Epithelial cell of proximal tubule (primary cell): ENCODE results near the gene CTRB1. TPM values are rescaled to one million over a fixed set of nuclear protein-coding genes. Genes with fewer than 3 reads are reported as not detected.
"Not testable (repeated sequence)": the region's sequence is repeated elsewhere in the genome, so short reads cannot be mapped to it uniquely, and the experiment has no call there.

ENCODE experiments used
- DNase-seq: peaks from one replicate; pipeline ENCODE4 v3.0.0-alpha.2; 2011; ENCODE audit warnings: low read depth
- H3K4me3 ChIP-seq: 2 replicates; pipeline ENCODE4 v1.5.1; 2011; ENCODE audit warnings: low read depth, mild to moderate bottlenecking, low read length
- CTCF ChIP-seq: conservative IDR thresholded peaks from 2 replicates; pipeline ENCODE4 v1.5.1; 2012; ENCODE audit warnings: low read depth, mild to moderate bottlenecking, low read length
- total RNA-seq: library from RNA; depleted of rRNA; stranded (reverse); fragments of >200 nt; gene quantifications from 2 replicates; pipeline ENCODE4 v1.2.3, GENCODE V29; 2015

The CTRB1 gene
- total RNA-seq, 1 donor from 2014 or later: not detected

- DNase-seq: no peak
- H3K4me3 ChIP-seq: no peak overlapping the region
- no peak for TF ChIP-seq CTCF
Observed at GRCh38 chr16:75272097-75272551, 53.3 kb downstream of the CTRB1 start.

DNA sequence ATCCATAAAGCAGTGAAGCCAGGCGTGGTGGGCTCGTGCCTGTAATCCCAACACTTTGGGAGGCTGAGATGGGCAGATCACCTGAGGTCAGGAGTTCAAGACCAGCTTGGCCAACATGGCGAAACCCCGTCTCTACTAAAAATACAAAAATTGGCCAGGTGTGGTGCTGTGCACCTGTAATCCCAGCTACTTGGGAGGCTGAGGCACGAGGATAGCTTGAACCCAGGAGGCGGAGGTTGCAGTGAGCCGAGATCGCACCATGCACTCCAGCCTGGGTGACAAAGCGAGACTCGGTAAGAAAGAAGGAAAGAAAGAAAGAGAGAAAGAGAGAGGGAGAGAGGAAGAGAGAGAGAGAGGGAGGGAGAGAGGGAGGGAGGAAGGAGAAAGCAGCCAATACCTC, 53.8 kb downstream of the CTRB1 start:
- not testable (repeated sequence) for DNase-seq, H3K4me3 ChIP-seq

GRCh38 chr16:75273054-75273925, 54.5 kb downstream of the CTRB1 start:
- DNase-seq: no peak
- no peak for TF ChIP-seq CTCF
- H3K4me3 ChIP-seq: no peak overlapping the region

Other genes starting within 250 kb of the CTRB1 start
- gene WDR59, start 233.9 kb upstream of the CTRB1 start, total RNA-seq: 14.6 and 16.3 TPM in 2 replicates
- gene ZNRF1, start 220.0 kb upstream of the CTRB1 start, total RNA-seq: 26.0 and 26.8 TPM in 2 replicates
- gene LDHD, start 102.2 kb upstream of the CTRB1 start, total RNA-seq: 0.12 TPM in 1 of 2 replicates, not detected in the other
- gene ZFP1, start 70.5 kb upstream of the CTRB1 start, total RNA-seq: 8.1 and 9.2 TPM in 2 replicates
- gene CTRB2, start 11.8 kb upstream of the CTRB1 start, total RNA-seq: not detected in 2 replicates
- 125 and 136 TPM in 2 replicates for gene BCAR1, start 32.6 kb downstream of the CTRB1 start, total RNA-seq
- 52.2 and 117 TPM in 2 replicates for gene CFDP1, start 214.5 kb downstream of the CTRB1 start, total RNA-seq
- 17.1 and 28.8 TPM in 2 replicates for gene TMEM170A, start 245.7 kb downstream of the CTRB1 start, total RNA-seq